Measurements from ENCODE around the gene MTA1. TPM values are rescaled to one million over a fixed set of nuclear protein-coding genes. Genes with fewer than 3 reads are reported as not detected.

Gene MTA1
- total RNA-seq, 2 experiments from 2014 or later: 107 to 113 TPM

- no peak for TF ChIP-seq CTCF (IDR thresholded peaks at IDR 0.05)
- CTCF ChIA-PET: no interaction called here
- H3K27me3 Mint-ChIP-seq: no peaks in the 10 kb centered on the region
Measured at GRCh38 chr14:105452963-105453362, 33.3 kb downstream of the MTA1 start.

GRCh38 chr14:105453847-105454246 is 34.2 kb downstream of the MTA1 start:
- Mint-ChIP-seq H3K27ac (no peak overlapping the region), H3K9me3 (no peaks in the 10 kb centered on the region), H3K27me3 (no peaks in the 10 kb centered on the region), H3K36me3 (ENCODE audit: low read depth) (peaks cover 19% of the 10 kb centered on the region), H3K4me1 (ENCODE audit: low read depth) (no peaks in the 10 kb centered on the region), H3K4me3 (no peak overlapping the region)
- no peak for DNase-seq
- peaks cover 45% of the 10 kb centered on the region for H3K36me3 ChIP-seq (ENCODE audit: insufficient read depth, low read length)
- peaks cover 1% of the 10 kb centered on the region for H3K4me1 ChIP-seq (ENCODE audit: insufficient read depth, low read length)
- ChIA-PET POLR2A (no interaction called here), CTCF (no interaction called here)
- H3K4me3 ChIP-seq (ENCODE audit: low read length): no peak overlapping the region
- no peak for TF ChIP-seq CTCF (IDR thresholded peaks at IDR 0.05)
- H3K27me3 ChIP-seq (ENCODE audit: control insufficient read depth in 1 of 2, insufficient read depth in 2 of 2, low read length in 2 of 2): no peaks in the 10 kb centered on the region
- H3K27ac ChIP-seq (ENCODE audit: low read depth in 1 of 2, low read length in 2 of 2): no peak overlapping the region
- no peaks in the 10 kb centered on the region for H3K9me3 ChIP-seq (ENCODE audit: control insufficient read depth in 1 of 2, insufficient read depth in 1 of 2, low read length in 2 of 2)
- intact Hi-C loops (cut with DNase I, micrococcal nuclease): no loop called here
- no peak for ATAC-seq (ENCODE audit: poor library complexity)

More at GRCh38 chr14:105452963-105453362, 33.3 kb downstream of the MTA1 start:
- H3K9me3 Mint-ChIP-seq: no peaks in the 10 kb centered on the region
- DNase-seq (no peak), ATAC-seq (ENCODE audit: poor library complexity) (no peak)
- H3K27me3 ChIP-seq (ENCODE audit: control insufficient read depth in 1 of 2, insufficient read depth in 2 of 2, low read length in 2 of 2): no peaks in the 10 kb centered on the region
- H3K9me3 ChIP-seq (ENCODE audit: control insufficient read depth in 1 of 2, insufficient read depth in 1 of 2, low read length in 2 of 2): no peaks in the 10 kb centered on the region
- H3K27ac Mint-ChIP-seq: no peak overlapping the region
- no peak overlapping the region for H3K27ac ChIP-seq (ENCODE audit: low read depth in 1 of 2, low read length in 2 of 2)
- peaks cover 42% of the 10 kb centered on the region for H3K36me3 ChIP-seq (ENCODE audit: insufficient read depth, low read length)
- H3K4me1 ChIP-seq (ENCODE audit: insufficient read depth, low read length): peaks cover 7% of the 10 kb centered on the region
- no peak overlapping the region for H3K4me3 Mint-ChIP-seq
- no peaks in the 10 kb centered on the region for H3K4me1 Mint-ChIP-seq (ENCODE audit: low read depth)
- peaks cover 23% of the 10 kb centered on the region for H3K36me3 Mint-ChIP-seq (ENCODE audit: low read depth)
- intact Hi-C loops (cut with DNase I, micrococcal nuclease): no loop called here
- H3K4me3 ChIP-seq (ENCODE audit: low read length): no peak overlapping the region
- POLR2A ChIA-PET: no interaction called here

GRCh38 chr14:105455086-105455640 is 35.5 kb downstream of the MTA1 start:
- Histone ChIP-seq H3K36me3 (ENCODE audit: insufficient read depth, low read length) (peaks cover 44% of the 10 kb centered on the region), H3K27ac (ENCODE audit: low read depth in 1 of 2, low read length in 2 of 2) (no peak overlapping the region), H3K9me3 (ENCODE audit: control insufficient read depth in 1 of 2, insufficient read depth in 1 of 2, low read length in 2 of 2) (no peaks in the 10 kb centered on the region), H3K27me3 (ENCODE audit: control insufficient read depth in 1 of 2, insufficient read depth in 2 of 2, low read length in 2 of 2) (no peaks in the 10 kb centered on the region), H3K4me3 (ENCODE audit: low read length) (no peak overlapping the region), H3K4me1 (ENCODE audit: insufficient read depth, low read length) (no peaks in the 10 kb centered on the region)
- Mint-ChIP-seq H3K4me1 (ENCODE audit: low read depth) (no peaks in the 10 kb centered on the region), H3K27ac (no peak overlapping the region), H3K36me3 (ENCODE audit: low read depth) (peaks cover 19% of the 10 kb centered on the region), H3K4me3 (no peak overlapping the region), H3K9me3 (no peaks in the 10 kb centered on the region), H3K27me3 (no peaks in the 10 kb centered on the region)
- ChIA-PET POLR2A (no interaction called here), CTCF (no interaction called here)
- TF ChIP-seq CTCF (IDR thresholded peaks at IDR 0.05): no peak
- ATAC-seq (ENCODE audit: poor library complexity) (no peak), DNase-seq (no peak)
- intact Hi-C loops (cut with DNase I, micrococcal nuclease): no loop called here
